Measurements from ENCODE around the gene KRTAP6-2.

The KRTAP6-2 gene

DNA sequence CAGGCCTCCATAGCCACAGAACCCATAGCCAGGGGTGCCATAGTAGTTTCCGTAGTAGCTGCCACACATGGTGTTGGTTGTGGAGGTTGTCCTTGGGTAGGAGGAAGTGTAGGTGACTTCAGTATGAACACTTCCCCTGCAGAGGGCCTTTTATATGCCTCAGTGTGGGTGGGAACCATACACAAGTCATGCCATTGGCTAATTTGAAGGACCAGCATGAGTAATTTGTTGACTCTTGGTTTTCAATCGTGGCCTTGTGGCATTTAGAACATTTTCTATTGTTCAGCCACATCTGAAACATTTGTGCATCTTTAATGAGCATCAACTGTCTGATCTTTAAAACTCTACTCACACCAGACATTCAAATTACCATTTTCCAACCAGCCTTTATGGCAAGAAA, 15.1 kb upstream of the KRTAP6-2 start, which contains the start of gene KRTAP6-1:
TSS of gene KRTAP6-1 (minus strand) at position 95 of the 400 bp plus-strand sequence. CDS start at position 69, 26 bp downstream.
- in situ Hi-C loops (cut with HindIII; ENCODE audit: low pct_unique_long_range_greater_than_20kb, low sequenced_read_pairs), result no loop called here
- no peak for TF ChIP-seq JUND (IDR thresholded peaks at IDR 0.05; ENCODE audit: low read depth)
- no peak for DNase-seq (ENCODE audit: low read depth in 1 of 2, low spot score in 1 of 2)

- DNase-seq (ENCODE audit: low read depth in 1 of 2, low spot score in 1 of 2), result no peak
- TF ChIP-seq JUND (IDR thresholded peaks at IDR 0.05; ENCODE audit: low read depth), result no peak
- in situ Hi-C loops (cut with HindIII; ENCODE audit: low pct_unique_long_range_greater_than_20kb, low sequenced_read_pairs), result no loop called here
Observed at GRCh38 chr21:30612132-30612531, 13.4 kb upstream of the KRTAP6-2 start.

- in situ Hi-C loops (cut with HindIII; ENCODE audit: low pct_unique_long_range_greater_than_20kb, low sequenced_read_pairs), result no loop called here
- DNase-seq (ENCODE audit: low read depth in 1 of 2, low spot score in 1 of 2), result peak in 1 of 2 experiments; percentile 6
- TF ChIP-seq JUND (IDR thresholded peaks at IDR 0.05; ENCODE audit: low read depth), result no peak
Observed at GRCh38 chr21:30605968-30606367, 7.3 kb upstream of the KRTAP6-2 start.

DNA sequence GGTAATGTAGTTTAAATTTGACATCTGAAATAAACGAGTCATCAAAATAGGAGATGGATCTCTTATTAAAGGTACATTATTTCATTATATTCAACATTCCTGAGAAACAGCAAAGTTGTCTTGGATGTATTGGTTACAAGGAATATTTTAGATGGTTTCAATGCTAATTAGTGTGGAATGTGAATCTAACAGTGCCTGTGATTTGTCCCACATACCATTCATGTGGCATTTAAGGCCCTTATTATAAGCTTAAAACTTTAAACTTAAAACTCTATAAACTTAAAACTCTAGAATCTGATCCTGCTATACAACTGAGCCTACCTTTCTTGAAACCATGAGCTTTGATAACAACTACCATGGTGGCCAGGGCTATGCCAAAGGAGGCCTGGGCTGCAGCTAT, 2.1 kb upstream of the KRTAP6-2 start, which contains the start of gene KRTAP22-1:
TSS of gene KRTAP22-1 (plus strand) at position 301 of the 400 bp plus-strand sequence.
- in situ Hi-C loops (cut with HindIII; ENCODE audit: low pct_unique_long_range_greater_than_20kb, low sequenced_read_pairs), result no loop called here
- DNase-seq (ENCODE audit: low read depth in 1 of 2, low spot score in 1 of 2), result no peak
- TF ChIP-seq JUND (IDR thresholded peaks at IDR 0.05; ENCODE audit: low read depth), result no peak

- TF ChIP-seq JUND (IDR thresholded peaks at IDR 0.05; ENCODE audit: low read depth), result no peak
- in situ Hi-C loops (cut with HindIII; ENCODE audit: low pct_unique_long_range_greater_than_20kb, low sequenced_read_pairs), result no loop called here
- DNase-seq (ENCODE audit: low read depth in 1 of 2, low spot score in 1 of 2), result no peak
Observed at GRCh38 chr21:30592140-30592539, 6.6 kb downstream of the KRTAP6-2 start, which contains the start of gene KRTAP6-3. Gene KRTAP6-3 (plus strand): TSS chr21:30592440. CDS start chr21:30592446, 6 bp downstream.

DNA sequence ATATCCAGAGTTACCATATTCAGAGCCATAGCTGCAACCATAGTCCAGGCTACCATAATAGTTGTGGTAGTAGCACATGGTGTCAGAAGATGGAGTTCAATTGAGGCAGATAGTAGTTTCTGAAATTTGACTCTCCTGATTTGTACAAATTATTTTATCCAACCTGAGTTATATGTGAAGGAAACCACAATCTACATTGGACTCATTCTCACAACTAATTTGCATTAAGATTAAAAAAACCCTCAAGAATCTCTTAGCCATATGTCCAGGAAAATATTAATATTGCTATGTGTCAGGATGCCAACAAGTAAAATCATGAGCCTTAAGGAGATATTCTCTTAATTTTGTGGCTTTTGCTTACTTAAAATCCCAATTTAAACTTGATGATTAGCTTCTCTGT, 8.4 kb downstream of the KRTAP6-2 start, which contains the start of gene KRTAP22-2:
TSS of gene KRTAP22-2 (minus strand) at position 101 of the 400 bp plus-strand sequence.
- no peak for TF ChIP-seq JUND (IDR thresholded peaks at IDR 0.05; ENCODE audit: low read depth)
- in situ Hi-C loops (cut with HindIII; ENCODE audit: low pct_unique_long_range_greater_than_20kb, low sequenced_read_pairs), result no loop called here
- no peak for DNase-seq (ENCODE audit: low read depth in 1 of 2, low spot score in 1 of 2)

GRCh38 chr21:30582870-30583269, 15.8 kb downstream of the KRTAP6-2 start:
- no peak for TF ChIP-seq JUND (IDR thresholded peaks at IDR 0.05; ENCODE audit: low read depth)
- DNase-seq (ENCODE audit: low read depth in 1 of 2, low spot score in 1 of 2), result no peak
- in situ Hi-C loops (cut with HindIII; ENCODE audit: low pct_unique_long_range_greater_than_20kb, low sequenced_read_pairs), result no loop called here

- in situ Hi-C loops (cut with HindIII; ENCODE audit: low pct_unique_long_range_greater_than_20kb, low sequenced_read_pairs), result no loop called here
- TF ChIP-seq JUND (IDR thresholded peaks at IDR 0.05; ENCODE audit: low read depth), result no peak
- DNase-seq (ENCODE audit: low read depth in 1 of 2, low spot score in 1 of 2), result no peak
Observed at GRCh38 chr21:30580132-30580531, 18.6 kb downstream of the KRTAP6-2 start.

- DNase-seq (ENCODE audit: low read depth in 1 of 2, low spot score in 1 of 2), result no peak
- TF ChIP-seq JUND (IDR thresholded peaks at IDR 0.05; ENCODE audit: low read depth), result no peak
- in situ Hi-C loops (cut with HindIII; ENCODE audit: low pct_unique_long_range_greater_than_20kb, low sequenced_read_pairs), result no loop called here
Observed at GRCh38 chr21:30579346-30579745, 19.4 kb downstream of the KRTAP6-2 start.

DNA sequence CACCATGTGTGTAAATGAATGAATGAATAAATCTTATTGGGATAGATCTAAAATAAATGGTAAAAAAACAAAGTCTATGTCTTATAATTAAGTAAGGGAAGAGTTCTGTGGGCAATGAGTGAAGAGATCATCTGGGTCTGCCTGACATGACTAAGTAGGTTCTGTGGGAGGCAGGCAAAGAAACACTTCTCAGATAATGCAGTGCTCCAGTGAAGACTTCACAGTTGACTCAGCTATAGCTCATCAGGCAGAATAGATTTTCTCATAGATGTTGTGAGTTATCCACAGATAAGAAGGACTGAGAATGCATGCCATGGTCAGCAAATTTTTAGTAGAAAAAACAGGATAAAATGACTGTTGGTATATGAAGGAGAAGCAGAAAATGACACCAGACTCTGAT, 20.9 kb downstream of the KRTAP6-2 start:
- DNase-seq (ENCODE audit: low read depth in 1 of 2, low spot score in 1 of 2), result no peak
- in situ Hi-C loops (cut with HindIII; ENCODE audit: low pct_unique_long_range_greater_than_20kb, low sequenced_read_pairs), result no loop called here
- TF ChIP-seq JUND (IDR thresholded peaks at IDR 0.05; ENCODE audit: low read depth), result no peak

DNA sequence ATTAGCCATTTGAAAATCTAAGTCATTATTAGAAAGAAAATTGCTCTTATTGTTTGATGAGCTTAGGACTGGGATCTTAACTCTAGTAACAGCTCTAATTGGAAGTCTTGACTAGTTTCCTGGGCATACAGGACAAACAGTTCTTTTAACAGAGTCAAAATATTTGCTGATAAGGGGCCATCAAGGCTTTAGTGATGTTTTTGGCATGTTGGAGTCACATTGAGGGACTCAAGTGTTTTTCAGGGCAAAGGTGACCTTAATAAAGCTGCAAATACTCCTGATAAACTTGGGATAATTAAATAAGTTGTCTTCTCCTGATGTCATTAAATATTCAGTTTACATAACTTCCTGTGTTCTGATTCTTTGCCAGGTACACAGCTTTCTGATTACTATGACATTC, 31.1 kb downstream of the KRTAP6-2 start:
- in situ Hi-C loops (cut with HindIII; ENCODE audit: low pct_unique_long_range_greater_than_20kb, low sequenced_read_pairs), result no loop called here
- no peak for TF ChIP-seq JUND (IDR thresholded peaks at IDR 0.05; ENCODE audit: low read depth)

DNA sequence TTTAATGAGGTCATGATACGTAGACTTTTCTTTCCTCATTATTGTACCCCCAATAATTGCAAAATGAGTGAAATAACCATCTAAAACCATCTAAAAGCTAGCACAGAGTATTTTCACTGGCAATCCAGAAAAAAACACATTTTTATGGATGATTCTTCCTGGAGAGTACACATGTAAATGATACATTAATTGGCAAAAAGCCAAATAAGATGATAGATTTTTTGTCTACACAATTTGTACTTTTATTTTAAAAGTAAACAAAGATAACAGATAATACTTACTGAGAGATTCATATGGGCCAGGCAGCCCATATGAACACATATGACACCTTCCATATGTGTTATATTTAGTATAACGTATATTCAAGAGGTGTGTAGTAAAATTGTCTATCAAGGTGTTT, 35.1 kb downstream of the KRTAP6-2 start:
- no peak for TF ChIP-seq JUND (IDR thresholded peaks at IDR 0.05; ENCODE audit: low read depth)
- in situ Hi-C loops (cut with HindIII; ENCODE audit: low pct_unique_long_range_greater_than_20kb, low sequenced_read_pairs), result no loop called here
- no peak for DNase-seq (ENCODE audit: low read depth in 1 of 2, low spot score in 1 of 2)

More for the DNA sequence above, 31.1 kb downstream of the KRTAP6-2 start:
- no peak for DNase-seq (ENCODE audit: low read depth in 1 of 2, low spot score in 1 of 2)

DNA sequence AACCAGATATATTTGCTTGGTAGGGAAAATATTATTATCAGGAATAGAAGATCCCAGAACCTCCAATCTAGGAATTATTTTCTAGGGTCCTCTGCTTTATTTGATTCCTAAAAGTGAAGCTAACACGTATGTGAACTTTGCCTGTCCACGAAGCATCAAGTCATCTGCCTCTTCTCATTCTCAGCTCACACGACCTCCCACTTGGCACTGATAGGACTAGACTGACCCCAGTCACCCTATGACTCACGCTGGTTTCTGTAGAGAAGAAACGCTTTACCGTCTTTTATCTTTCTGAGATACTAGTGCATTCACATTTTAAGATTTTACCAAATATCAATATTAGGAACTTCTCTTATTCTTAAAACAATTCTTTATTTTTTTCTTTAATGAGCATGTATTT, 35.6 kb downstream of the KRTAP6-2 start:
- no peak for DNase-seq (ENCODE audit: low read depth in 1 of 2, low spot score in 1 of 2)
- no peak for TF ChIP-seq JUND (IDR thresholded peaks at IDR 0.05; ENCODE audit: low read depth)

DNA sequence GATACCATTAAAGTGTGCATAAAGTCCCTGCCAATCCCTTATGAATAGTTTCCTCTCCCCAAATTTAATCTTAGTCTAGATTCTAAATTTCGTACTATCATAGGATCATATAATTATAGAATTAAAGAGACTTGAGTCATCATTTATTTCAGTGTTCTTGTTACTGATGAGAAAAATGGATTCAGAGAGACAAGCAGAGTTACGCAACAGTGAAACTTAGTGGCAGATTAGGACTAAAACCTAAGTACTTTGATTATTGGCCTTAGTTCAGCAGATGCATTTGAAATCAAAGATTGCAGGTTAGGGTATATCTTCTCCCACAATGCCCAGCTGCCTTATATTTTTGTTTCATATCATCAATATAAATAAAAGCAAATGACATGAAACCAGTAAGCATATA, 36.7 kb downstream of the KRTAP6-2 start:
- in situ Hi-C loops (cut with HindIII; ENCODE audit: low pct_unique_long_range_greater_than_20kb, low sequenced_read_pairs), result no loop called here
- DNase-seq (ENCODE audit: low read depth in 1 of 2, low spot score in 1 of 2), result no peak
- TF ChIP-seq JUND (IDR thresholded peaks at IDR 0.05; ENCODE audit: low read depth), result no peak

More for the DNA sequence above, 35.6 kb downstream of the KRTAP6-2 start:
- in situ Hi-C loops (cut with HindIII; ENCODE audit: low pct_unique_long_range_greater_than_20kb, low sequenced_read_pairs), result no loop called here
